ENCODE results near the gene TARBP2. TPM values are rescaled to one million over a fixed set of nuclear protein-coding genes. Genes with fewer than 3 reads are reported as not detected.

Gene TARBP2
- total and polyA plus RNA-seq, 4 donors: 15.7 to 22.0 (median 18.4) TPM

GRCh38 chr12:53532524-53533445, 31.7 kb downstream of the TARBP2 start:
- H3K4me3 ChIP-seq (ENCODE audit: low read depth in 1 of 3, low read length in 3 of 3): no peak overlapping the region
- peaks cover 0 to 2% (median 0%) of the 10 kb centered on the region in 4 donors for H3K4me1 ChIP-seq (ENCODE audit: control insufficient read depth in 4 of 4, insufficient read depth in 4 of 4, low read length in 3 of 4)
- 91% methylated on average over 7 of the region's 7 CpGs for WGBS
- H3K9ac ChIP-seq (ENCODE audit: low read depth in 1 of 2, low read length in 2 of 2): no peak overlapping the region
- no peaks in the 10 kb centered on the region for H3K27me3 ChIP-seq (ENCODE audit: control insufficient read depth in 4 of 4, insufficient read depth in 4 of 4, low read length in 3 of 4)
- TF ChIP-seq YY1 (IDR thresholded peaks at IDR 0.05): no peak
- no peak for TF ChIP-seq ZBTB33 (IDR thresholded peaks at IDR 0.05)
- TF ChIP-seq HNF4G (IDR thresholded peaks at IDR 0.05): no peak
- TF ChIP-seq EGR1 (IDR thresholded peaks at IDR 0.05; ENCODE audit: low read depth in 2 of 2): no peak
- TF ChIP-seq FOXA1 (IDR thresholded peaks at IDR 0.05): no peak
- TF ChIP-seq NR2F2 (IDR thresholded peaks at IDR 0.05): no peak
- no peak for TF ChIP-seq GABPA (IDR thresholded peaks at IDR 0.05 in 1 of 2, conservative IDR thresholded peaks at IDR 0.05 in 1 of 2)
- no peak for TF ChIP-seq MAX (IDR thresholded peaks at IDR 0.05)
- no peak for TF ChIP-seq ATF3 (IDR thresholded peaks at IDR 0.05)
- no peak for TF ChIP-seq SP1 (IDR thresholded peaks at IDR 0.05)
- TF ChIP-seq TAF1 (conservative IDR thresholded peaks at IDR 0.05): no peak
- TF ChIP-seq CTCF (IDR thresholded peaks at IDR 0.05; ENCODE audit: low read depth, low read length, missing input control): no peak
- peaks cover 5 to 64% (median 49%) of the 10 kb centered on the region in 4 donors for H3K36me3 ChIP-seq (ENCODE audit: control insufficient read depth in 4 of 4, insufficient read depth in 3 of 4, low read depth in 1 of 4, low read length in 3 of 4)
- no peak for DNase-seq (ENCODE audit: low spot score)
- H3K27ac ChIP-seq (ENCODE audit: low read depth in 1 of 2, low read length in 2 of 2): no peak overlapping the region
- H3K9me3 ChIP-seq (ENCODE audit: control insufficient read depth in 4 of 4, low read length in 3 of 4): no peaks in the 10 kb centered on the region

- H3K9ac ChIP-seq (ENCODE audit: low read depth in 1 of 2, low read length in 2 of 2): no peak overlapping the region
- peaks cover 5 to 62% (median 46%) of the 10 kb centered on the region in 4 donors for H3K36me3 ChIP-seq (ENCODE audit: control insufficient read depth in 4 of 4, insufficient read depth in 3 of 4, low read depth in 1 of 4, low read length in 3 of 4)
- no peak for DNase-seq (ENCODE audit: low spot score)
- no peak for TF ChIP-seq TAF1 (conservative IDR thresholded peaks at IDR 0.05)
- TF ChIP-seq MAX (IDR thresholded peaks at IDR 0.05): no peak
- no peak for TF ChIP-seq RAD21 (IDR thresholded peaks at IDR 0.05)
- no peak for TF ChIP-seq FOXA1 (IDR thresholded peaks at IDR 0.05)
- no peak for TF ChIP-seq ATF3 (IDR thresholded peaks at IDR 0.05)
- 83% methylated on average over 2 of the region's 2 CpGs for WGBS
- H3K4me3 ChIP-seq (ENCODE audit: low read depth in 1 of 3, low read length in 3 of 3): no peak overlapping the region
- no peaks in the 10 kb centered on the region for H3K27me3 ChIP-seq (ENCODE audit: control insufficient read depth in 4 of 4, insufficient read depth in 4 of 4, low read length in 3 of 4)
- no peaks in the 10 kb centered on the region for H3K9me3 ChIP-seq (ENCODE audit: control insufficient read depth in 4 of 4, low read length in 3 of 4)
- no peak overlapping the region for H3K27ac ChIP-seq (ENCODE audit: low read depth in 1 of 2, low read length in 2 of 2)
- peaks cover 1 to 7% (median 3%) of the 10 kb centered on the region in 4 donors for H3K4me1 ChIP-seq (ENCODE audit: control insufficient read depth in 4 of 4, insufficient read depth in 4 of 4, low read length in 3 of 4)
Measured at GRCh38 chr12:53533471-53533870, 32.4 kb downstream of the TARBP2 start.

Data from liver (tissue), 9 donors.